OCI-LY1 (cell line): ENCODE measurements around the gene TMEM184A.

Experiments
- H2AFZ ChIP-seq: fragments of 200-600 bp; sonication (generic), shearing (Covaris generic); 2 replicates; pipeline ENCODE4 v1.6.0; 2014; ENCODE audit warnings: antibody characterized with exemption, mild to moderate bottlenecking, low read length
- H3F3A ChIP-seq: fragments of 200-600 bp; sonication (generic), shearing (Covaris generic); 2 replicates; pipeline ENCODE4 v1.6.0; 2014; ENCODE audit warnings: mild to moderate bottlenecking, antibody characterized with exemption, low read length, moderate library complexity; ENCODE audit not compliant: insufficient read depth
- H3K27ac ChIP-seq: fragments of 200-600 bp; sonication (generic); 2 replicates; pipeline ENCODE4 v1.5.1; 2014; ENCODE audit warnings: low read length, mixed run types, mild to moderate bottlenecking, low read depth; ENCODE audit not compliant: poor library complexity, severe bottlenecking
- H3K27me3 ChIP-seq: fragments of 200-600 bp; sonication (generic); 2 replicates; pipeline ENCODE4 v1.6.0; 2014; ENCODE audit warnings: antibody characterized with exemption, mild to moderate bottlenecking, low read length, moderate library complexity; ENCODE audit not compliant: insufficient read depth
- H3K36me3 ChIP-seq: fragments of 200-600 bp; sonication (generic); 2 replicates; pipeline ENCODE4 v1.6.1; 2014; ENCODE audit warnings: mild to moderate bottlenecking, antibody characterized with exemption, low read length, moderate library complexity, mixed read lengths; ENCODE audit not compliant: insufficient read depth
- H3K4me1 ChIP-seq: fragments of 200-600 bp; sonication (generic); 2 replicates; pipeline ENCODE4 v1.5.1; 2014; ENCODE audit warnings: mild to moderate bottlenecking, low read length, moderate library complexity; ENCODE audit not compliant: insufficient read depth, severe bottlenecking
- H3K4me2 ChIP-seq: fragments of 200-600 bp; sonication (generic), shearing (Covaris generic); 2 replicates; pipeline ENCODE4 v1.6.1; 2014; ENCODE audit warnings: low read length
- H3K4me3 ChIP-seq: fragments of 200-600 bp; sonication (generic); 2 replicates; pipeline ENCODE4 v1.5.1; 2014; ENCODE audit warnings: low read length, low read depth, mild to moderate bottlenecking, mixed read lengths; ENCODE audit not compliant: poor library complexity, severe bottlenecking
- H3K79me2 ChIP-seq: fragments of 200-600 bp; shearing (Covaris generic); 2 replicates; pipeline ENCODE4 v1.6.1; 2016; ENCODE audit warnings: mixed run types, low read length, mixed read lengths; ENCODE audit not compliant: insufficient read depth
- H3K9ac ChIP-seq: fragments of 200-600 bp; sonication (generic), shearing (Covaris generic); 2 replicates; pipeline ENCODE4 v1.6.1; 2014; ENCODE audit warnings: mild to moderate bottlenecking, low read length, mixed read lengths
- H3K9me2 ChIP-seq: fragments of 200-600 bp; sonication (generic), shearing (Covaris generic); 2 replicates; pipeline ENCODE4 v1.6.1; 2014; ENCODE audit warnings: low read depth, mild to moderate bottlenecking, low read length, mixed read lengths
- H3K9me3 ChIP-seq: fragments of 200-600 bp; shearing (Covaris generic); 2 replicates; pipeline ENCODE4 v1.6.1; 2014; ENCODE audit warnings: low read length, mixed read lengths
- H4K20me1 ChIP-seq: fragments of 200-600 bp; sonication (generic), shearing (Covaris generic); 2 replicates; pipeline ENCODE4 v1.6.0; 2016; ENCODE audit warnings: mild to moderate bottlenecking, low read length; ENCODE audit not compliant: insufficient read depth
- EZH2 ChIP-seq: fragments of 200-600 bp; sonication (generic), shearing (Covaris generic); IDR thresholded peaks from 2 replicates; pipeline ENCODE4 v1.8.0; 2017; ENCODE audit warnings: borderline replicate concordance, mixed run types, mild to moderate bottlenecking, antibody characterized with exemption, low read length, moderate library complexity, mixed read lengths
- TF ChIP-seq, protein P1 (sequence below): fragments of 200-600 bp; sonication (generic), shearing (Covaris generic); IDR thresholded peaks from 2 replicates; pipeline ENCODE4 v1.5.1; 2017; ENCODE audit warnings: mild to moderate bottlenecking, antibody characterized with exemption, low read length, moderate library complexity, mixed read lengths

The TMEM184A gene

DNA sequence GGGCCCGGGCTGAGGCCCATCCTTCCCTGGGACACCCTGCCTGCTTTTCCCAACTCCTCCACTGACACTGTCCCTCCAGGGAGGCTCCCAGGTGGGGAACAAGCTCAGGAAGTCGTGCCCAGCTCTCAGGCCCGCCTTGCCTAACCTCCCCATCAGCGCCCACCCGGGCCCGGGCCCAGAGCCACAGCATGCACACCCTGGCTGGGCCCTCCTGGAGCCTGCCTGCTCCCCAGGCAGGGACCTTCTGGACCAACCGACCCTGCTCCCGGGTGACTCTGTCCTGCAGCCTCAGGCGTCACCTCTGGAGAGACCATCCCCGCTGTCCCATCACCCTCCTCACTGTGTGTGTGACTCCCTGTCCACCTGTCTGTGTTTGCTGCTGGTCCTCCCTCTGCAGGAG lies 1.8 kb upstream of the TMEM184A start:
- Histone ChIP-seq H3K79me2 (no peaks in the 10 kb centered on the region), H2AFZ (no peak overlapping the region), H3K9ac (no peak overlapping the region), H3K27ac (no peak overlapping the region), H3K9me3 (no peaks in the 10 kb centered on the region), H3K27me3 (no peaks in the 10 kb centered on the region), H3K9me2 (no peaks in the 10 kb centered on the region), H4K20me1 (no peaks in the 10 kb centered on the region), H3K4me2 (no peak overlapping the region), H3K4me1 (no peaks in the 10 kb centered on the region), H3K4me3 (no peak overlapping the region), H3F3A (no peaks in the 10 kb centered on the region), H3K36me3 (no peaks in the 10 kb centered on the region)
- TF ChIP-seq EZH2: no peak
- TF ChIP-seq, protein P1, sequence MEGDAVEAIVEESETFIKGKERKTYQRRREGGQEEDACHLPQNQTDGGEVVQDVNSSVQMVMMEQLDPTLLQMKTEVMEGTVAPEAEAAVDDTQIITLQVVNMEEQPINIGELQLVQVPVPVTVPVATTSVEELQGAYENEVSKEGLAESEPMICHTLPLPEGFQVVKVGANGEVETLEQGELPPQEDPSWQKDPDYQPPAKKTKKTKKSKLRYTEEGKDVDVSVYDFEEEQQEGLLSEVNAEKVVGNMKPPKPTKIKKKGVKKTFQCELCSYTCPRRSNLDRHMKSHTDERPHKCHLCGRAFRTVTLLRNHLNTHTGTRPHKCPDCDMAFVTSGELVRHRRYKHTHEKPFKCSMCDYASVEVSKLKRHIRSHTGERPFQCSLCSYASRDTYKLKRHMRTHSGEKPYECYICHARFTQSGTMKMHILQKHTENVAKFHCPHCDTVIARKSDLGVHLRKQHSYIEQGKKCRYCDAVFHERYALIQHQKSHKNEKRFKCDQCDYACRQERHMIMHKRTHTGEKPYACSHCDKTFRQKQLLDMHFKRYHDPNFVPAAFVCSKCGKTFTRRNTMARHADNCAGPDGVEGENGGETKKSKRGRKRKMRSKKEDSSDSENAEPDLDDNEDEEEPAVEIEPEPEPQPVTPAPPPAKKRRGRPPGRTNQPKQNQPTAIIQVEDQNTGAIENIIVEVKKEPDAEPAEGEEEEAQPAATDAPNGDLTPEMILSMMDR: no peak

DNA sequence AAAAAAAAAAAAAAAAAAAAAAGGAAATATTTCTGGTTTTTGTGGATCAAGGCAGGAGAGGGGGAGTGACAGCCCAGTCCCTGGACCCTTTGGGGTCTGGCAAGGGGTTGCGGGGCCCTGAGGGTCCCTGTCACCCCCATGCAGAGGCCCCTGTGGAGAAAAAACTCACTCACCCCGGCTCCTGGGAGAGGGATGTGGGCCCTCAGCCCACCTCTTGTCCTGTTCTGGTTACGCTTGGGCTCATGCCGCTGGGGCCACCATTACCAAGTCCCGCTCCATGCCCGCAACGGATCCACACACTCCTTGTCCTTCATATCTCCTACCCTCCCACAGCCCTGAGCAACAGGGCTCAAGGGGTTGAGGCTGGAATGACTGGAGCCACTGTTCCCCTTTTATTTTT lies 1.0 kb upstream of the TMEM184A start:
- Histone ChIP-seq H3K4me2 (no peak overlapping the region), H4K20me1 (no peaks in the 10 kb centered on the region), H3K79me2 (no peaks in the 10 kb centered on the region), H3K9me2 (no peaks in the 10 kb centered on the region), H3K27ac (no peak overlapping the region), H3K4me3 (no peak overlapping the region), H2AFZ (no peak overlapping the region), H3K9me3 (no peaks in the 10 kb centered on the region), H3K9ac (no peak overlapping the region), H3K36me3 (no peaks in the 10 kb centered on the region), H3K27me3 (0 out of 2 replicates have a peak, but pooled peaks cover 5% of the 10 kb centered on the region), H3F3A (no peaks in the 10 kb centered on the region), H3K4me1 (no peaks in the 10 kb centered on the region)
- TF ChIP-seq, protein P1: no peak
- TF ChIP-seq EZH2: no peak

DNA sequence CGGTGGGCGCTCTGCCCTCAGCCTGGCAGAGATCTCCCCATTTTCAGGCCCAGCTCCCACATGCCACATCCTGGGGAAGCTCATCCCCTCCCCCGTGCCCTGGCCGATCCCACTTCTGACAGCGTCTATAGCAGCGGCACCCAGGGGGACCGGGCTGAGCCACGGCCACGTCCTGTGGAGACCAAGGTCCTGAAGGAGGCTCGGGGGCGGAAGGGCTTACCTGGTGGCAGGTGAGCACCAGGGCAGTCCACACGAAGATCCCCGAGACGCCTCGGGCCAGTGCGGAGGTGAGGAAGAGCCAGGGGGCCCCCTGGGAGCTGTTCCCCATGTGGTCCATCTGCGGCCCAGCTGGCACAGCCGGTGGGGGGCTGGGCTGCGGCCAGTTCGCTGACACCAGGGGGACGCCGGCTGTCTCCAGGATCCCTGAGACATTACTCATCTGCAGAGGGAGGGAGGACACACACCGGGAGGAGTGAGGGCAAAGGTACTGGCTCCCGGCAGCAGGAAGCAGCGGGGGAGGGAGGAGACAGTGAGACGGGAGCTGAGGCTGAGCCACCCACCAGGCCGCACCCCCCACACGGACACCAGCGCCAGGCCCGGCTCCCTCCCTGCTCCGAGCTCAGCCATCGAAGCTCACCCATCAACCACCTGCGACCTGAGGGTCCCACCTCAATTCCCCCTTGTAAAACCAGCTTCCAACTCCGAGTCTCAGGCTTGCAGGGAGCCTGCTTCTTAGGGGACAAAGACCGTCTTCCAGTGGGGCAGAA lies 776 bp downstream of the TMEM184A start:
- Histone ChIP-seq H4K20me1 (no peaks in the 10 kb centered on the region), H3K27ac (no peak overlapping the region), H3K9ac (no peak overlapping the region), H3K9me3 (no peaks in the 10 kb centered on the region), H3F3A (no peaks in the 10 kb centered on the region), H3K4me1 (no peaks in the 10 kb centered on the region), H3K27me3 (peaks cover 8% of the 10 kb centered on the region; the same call in 1 of the 2 replicates), H3K36me3 (no peaks in the 10 kb centered on the region), H3K9me2 (no peaks in the 10 kb centered on the region), H3K4me2 (no peak overlapping the region), H3K4me3 (no peak overlapping the region), H2AFZ (no peak overlapping the region), H3K79me2 (no peaks in the 10 kb centered on the region)
- TF ChIP-seq EZH2: no peak
- TF ChIP-seq, protein P1: no peak
